HUES6 (cell line): Measurements from ENCODE around the gene B3GNT2.

ENCODE experiments used
- H3K27ac ChIP-seq: 2 replicates; pipeline ENCODE4 v1.7.0; 2013; ENCODE audit warnings: low read depth, mild to moderate bottlenecking, low read length, inconsistent platforms
- H3K27me3 ChIP-seq: 2 replicates; pipeline ENCODE4 v1.6.1; 2013; ENCODE audit warnings: low read length; ENCODE audit not compliant: control insufficient read depth, insufficient read depth
- H3K36me3 ChIP-seq: 2 replicates; pipeline ENCODE4 v1.6.1; 2013; ENCODE audit warnings: low read length; ENCODE audit not compliant: control insufficient read depth, insufficient read depth
- H3K4me1 ChIP-seq: 2 replicates; pipeline ENCODE4 v1.6.1; 2013; ENCODE audit warnings: low read length; ENCODE audit not compliant: control insufficient read depth, insufficient read depth
- H3K4me3 ChIP-seq: 2 replicates; pipeline ENCODE4 v1.5.1; 2013; ENCODE audit warnings: low read depth, low read length
- H3K9ac ChIP-seq: one replicate; pipeline ENCODE4 v1.6.1; 2013; ENCODE audit warnings: mild to moderate bottlenecking, low read length
- H3K9me3 ChIP-seq: 2 replicates; pipeline ENCODE4 v1.6.1; 2013; ENCODE audit warnings: low read depth, low read length; ENCODE audit not compliant: control insufficient read depth, insufficient read depth

B3GNT2 gene

DNA sequence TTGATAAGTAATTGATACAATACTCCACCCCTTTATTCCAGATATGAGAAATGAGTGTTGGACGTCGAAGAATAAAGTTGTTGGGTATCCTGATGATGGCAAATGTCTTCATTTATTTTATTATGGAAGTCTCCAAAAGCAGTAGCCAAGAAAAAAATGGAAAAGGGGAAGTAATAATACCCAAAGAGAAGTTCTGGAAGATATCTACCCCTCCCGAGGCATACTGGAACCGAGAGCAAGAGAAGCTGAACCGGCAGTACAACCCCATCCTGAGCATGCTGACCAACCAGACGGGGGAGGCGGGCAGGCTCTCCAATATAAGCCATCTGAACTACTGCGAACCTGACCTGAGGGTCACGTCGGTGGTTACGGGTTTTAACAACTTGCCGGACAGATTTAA, 26.3 kb downstream of the B3GNT2 start:
- Histone ChIP-seq H3K4me3 (no peak overlapping the region), H3K9ac (no peak overlapping the region), H3K9me3 (peaks cover 15% of the 10 kb centered on the region; the same call in 1 of the 2 replicates), H3K36me3 (peaks cover 45% of the 10 kb centered on the region), H3K27me3 (no peaks in the 10 kb centered on the region), H3K4me1 (no peaks in the 10 kb centered on the region), H3K27ac (no peak overlapping the region)

DNA sequence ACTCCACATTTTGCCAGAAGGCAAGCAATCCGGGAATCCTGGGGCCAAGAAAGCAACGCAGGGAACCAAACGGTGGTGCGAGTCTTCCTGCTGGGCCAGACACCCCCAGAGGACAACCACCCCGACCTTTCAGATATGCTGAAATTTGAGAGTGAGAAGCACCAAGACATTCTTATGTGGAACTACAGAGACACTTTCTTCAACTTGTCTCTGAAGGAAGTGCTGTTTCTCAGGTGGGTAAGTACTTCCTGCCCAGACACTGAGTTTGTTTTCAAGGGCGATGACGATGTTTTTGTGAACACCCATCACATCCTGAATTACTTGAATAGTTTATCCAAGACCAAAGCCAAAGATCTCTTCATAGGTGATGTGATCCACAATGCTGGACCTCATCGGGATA, 26.8 kb downstream of the B3GNT2 start:
- peaks cover 45% of the 10 kb centered on the region for H3K36me3 ChIP-seq
- peaks cover 15% of the 10 kb centered on the region; the same call in 1 of the 2 replicates for H3K9me3 ChIP-seq
- no peak overlapping the region for H3K4me3 ChIP-seq
- no peak overlapping the region for H3K27ac ChIP-seq
- no peaks in the 10 kb centered on the region for H3K27me3 ChIP-seq
- H3K4me1 ChIP-seq: no peaks in the 10 kb centered on the region
- H3K9ac ChIP-seq: no peak overlapping the region

DNA sequence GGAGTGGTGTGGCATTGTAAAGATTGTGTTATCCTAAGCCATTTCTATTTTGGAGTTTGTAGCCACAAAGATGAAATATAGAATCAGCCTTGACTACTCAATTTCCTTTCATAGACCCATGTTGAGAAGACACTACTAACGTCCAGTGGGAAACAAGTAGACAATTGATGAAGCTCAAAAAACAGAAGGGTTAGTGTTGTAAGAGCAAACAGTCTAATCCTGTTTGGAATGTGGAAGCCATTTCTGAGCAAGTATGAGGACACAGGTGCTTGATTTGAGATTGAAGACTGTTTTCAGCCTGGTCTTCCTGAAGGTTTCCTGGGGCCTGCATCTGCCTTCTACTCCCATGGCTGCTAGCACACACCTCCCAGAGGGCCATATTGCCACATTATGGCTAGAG, 29.1 kb downstream of the B3GNT2 start:
- H3K27ac ChIP-seq: no peak overlapping the region
- H3K4me1 ChIP-seq: no peaks in the 10 kb centered on the region
- no peaks in the 10 kb centered on the region for H3K27me3 ChIP-seq
- no peak overlapping the region for H3K9ac ChIP-seq
- no peak overlapping the region for H3K4me3 ChIP-seq
- peaks cover under 1% of the 10 kb centered on the region; the same call in 1 of the 2 replicates for H3K9me3 ChIP-seq
- peaks cover 47% of the 10 kb centered on the region for H3K36me3 ChIP-seq

DNA sequence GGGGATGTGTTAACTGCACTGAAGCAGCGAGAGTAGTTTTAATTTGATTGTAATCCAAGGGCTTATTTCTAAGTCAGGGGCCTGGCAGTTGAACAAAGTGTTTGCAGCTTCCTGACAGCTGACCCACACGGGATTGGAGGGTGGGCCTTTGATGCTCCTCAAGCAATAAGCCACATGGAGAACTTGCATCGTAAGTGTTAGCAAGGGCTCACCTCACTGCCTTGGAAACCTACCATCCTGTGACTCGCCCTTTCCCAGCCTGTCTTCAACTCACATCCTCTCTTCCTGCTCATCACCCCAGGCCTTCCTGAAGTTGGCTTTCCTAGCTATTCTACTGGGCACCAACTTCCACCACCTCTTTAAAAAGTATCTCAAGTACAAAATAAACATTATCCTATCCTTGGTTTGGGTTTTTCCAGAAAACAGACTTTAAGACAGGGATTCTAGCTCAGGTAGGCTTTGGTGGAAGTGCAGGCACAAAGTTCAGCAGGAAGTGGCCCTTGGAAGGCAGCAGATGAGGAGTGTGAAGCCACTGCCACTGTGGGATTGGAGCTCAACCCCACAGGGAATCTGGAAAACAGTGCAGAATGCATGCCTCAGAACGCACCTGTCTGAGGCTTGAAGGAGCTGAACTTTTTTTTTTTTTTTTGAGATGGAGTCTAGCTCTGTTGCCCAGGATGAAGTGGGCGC, 31.6 kb downstream of the B3GNT2 start:
- Histone ChIP-seq H3K36me3 (peaks cover 34% of the 10 kb centered on the region), H3K27me3 (no peaks in the 10 kb centered on the region), H3K4me1 (no peaks in the 10 kb centered on the region), H3K9me3 (no peaks in the 10 kb centered on the region), H3K9ac (no peak overlapping the region), H3K4me3 (no peak overlapping the region), H3K27ac (no peak overlapping the region)

DNA sequence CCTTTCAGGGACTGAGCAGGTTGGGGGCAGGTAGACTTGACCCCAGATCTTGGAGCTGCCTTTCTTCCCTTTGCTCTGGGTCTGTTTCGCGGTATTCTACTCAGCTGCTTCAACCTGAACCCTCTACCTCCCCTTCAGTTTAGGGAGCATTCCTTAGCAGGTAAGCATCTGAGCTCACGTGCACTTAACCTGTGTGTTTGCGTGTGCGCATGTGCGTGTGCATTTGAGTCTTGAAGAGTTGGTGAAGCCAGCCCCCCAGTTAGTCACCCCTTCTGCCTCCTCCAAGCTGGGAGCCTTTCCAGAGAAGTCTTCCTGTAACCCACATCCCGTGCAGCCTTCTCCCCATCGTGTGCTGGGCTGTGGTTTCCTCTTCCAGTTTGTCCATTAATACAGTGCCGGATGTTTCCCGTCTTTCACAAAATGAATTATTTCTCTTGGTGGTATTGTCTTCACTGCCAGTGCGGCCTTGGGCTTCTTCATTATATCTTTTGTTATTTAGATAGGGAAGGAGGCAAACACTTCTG, 33.2 kb downstream of the B3GNT2 start:
- Histone ChIP-seq H3K9me3 (no peaks in the 10 kb centered on the region), H3K4me3 (no peak overlapping the region), H3K9ac (no peak overlapping the region), H3K36me3 (peaks cover 23% of the 10 kb centered on the region), H3K4me1 (no peaks in the 10 kb centered on the region), H3K27me3 (no peaks in the 10 kb centered on the region), H3K27ac (no peak overlapping the region)

DNA sequence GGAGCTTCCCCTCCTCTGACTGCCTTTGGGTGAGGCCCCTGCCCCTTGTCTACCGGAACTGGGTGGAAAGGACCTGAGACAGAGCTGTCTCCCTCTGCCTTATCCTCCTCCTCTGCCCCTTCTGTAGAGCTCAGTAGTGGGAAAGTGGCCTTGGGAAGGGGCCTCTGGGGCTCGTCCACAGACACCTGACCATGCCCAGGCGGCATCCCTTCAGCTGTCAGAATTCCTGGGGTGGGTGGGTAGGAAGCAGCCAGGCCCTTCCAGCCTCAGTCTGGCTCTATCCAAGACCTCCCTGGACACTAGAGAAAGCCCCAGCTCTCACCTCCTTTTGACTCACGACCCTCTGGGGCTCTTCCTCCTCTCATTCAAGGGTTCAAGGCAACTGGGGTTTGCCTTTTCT, 35.6 kb downstream of the B3GNT2 start:
- Histone ChIP-seq H3K9ac (no peak overlapping the region), H3K4me1 (peaks cover 8% of the 10 kb centered on the region), H3K36me3 (peaks cover 3% of the 10 kb centered on the region; the same call in 1 of the 2 replicates), H3K4me3 (no peak overlapping the region), H3K27ac (no peak overlapping the region), H3K9me3 (no peaks in the 10 kb centered on the region), H3K27me3 (no peaks in the 10 kb centered on the region)

DNA sequence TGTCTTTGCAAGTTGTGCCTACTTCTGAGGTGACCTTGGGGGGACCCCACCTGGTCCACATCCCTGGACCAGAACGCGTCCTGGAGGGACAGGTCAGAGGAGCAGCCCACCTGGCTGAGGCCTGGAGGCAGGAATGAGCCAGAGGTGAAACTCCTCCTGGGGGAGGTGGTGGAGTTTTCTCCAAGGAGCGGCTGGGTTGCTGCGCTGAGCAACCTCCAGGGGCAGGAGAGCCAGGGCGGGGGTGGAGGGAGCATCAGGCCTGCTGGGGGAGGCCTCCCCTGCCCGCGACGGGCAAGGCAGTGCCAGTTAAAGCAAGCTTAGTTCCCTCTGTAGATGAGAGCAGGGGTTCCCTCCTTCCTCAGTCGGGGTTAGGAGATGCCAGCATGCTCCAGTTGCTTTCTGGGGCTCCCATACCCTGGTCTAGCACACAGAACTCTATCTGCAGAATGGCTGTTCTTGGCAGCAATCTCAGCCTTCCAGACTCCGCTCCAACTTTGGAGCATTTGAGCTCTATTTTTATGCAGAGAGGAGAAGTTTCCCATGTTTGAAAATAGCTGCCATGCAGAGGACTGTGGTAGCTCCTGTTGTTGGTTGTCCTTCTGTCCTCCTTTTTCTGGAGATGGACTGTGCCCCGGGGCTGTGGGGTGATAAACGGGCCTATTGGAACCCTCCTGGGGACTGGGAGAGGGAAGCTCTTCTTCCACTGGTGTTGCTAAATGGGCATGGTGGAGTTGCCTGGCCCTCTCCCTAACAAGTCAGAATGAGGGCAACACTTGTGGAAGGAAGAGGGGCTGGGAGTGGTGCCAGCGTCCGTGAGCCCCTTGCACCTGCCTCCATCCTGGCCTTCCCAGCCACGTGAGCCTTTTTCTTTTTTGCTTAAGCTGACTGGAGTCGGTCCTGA, 39.1 kb downstream of the B3GNT2 start:
- Histone ChIP-seq H3K9ac (no peak overlapping the region), H3K27me3 (no peaks in the 10 kb centered on the region), H3K36me3 (no peaks in the 10 kb centered on the region), H3K27ac (no peak overlapping the region), H3K4me1 (peaks cover 8% of the 10 kb centered on the region), H3K4me3 (no peak overlapping the region), H3K9me3 (no peaks in the 10 kb centered on the region)

DNA sequence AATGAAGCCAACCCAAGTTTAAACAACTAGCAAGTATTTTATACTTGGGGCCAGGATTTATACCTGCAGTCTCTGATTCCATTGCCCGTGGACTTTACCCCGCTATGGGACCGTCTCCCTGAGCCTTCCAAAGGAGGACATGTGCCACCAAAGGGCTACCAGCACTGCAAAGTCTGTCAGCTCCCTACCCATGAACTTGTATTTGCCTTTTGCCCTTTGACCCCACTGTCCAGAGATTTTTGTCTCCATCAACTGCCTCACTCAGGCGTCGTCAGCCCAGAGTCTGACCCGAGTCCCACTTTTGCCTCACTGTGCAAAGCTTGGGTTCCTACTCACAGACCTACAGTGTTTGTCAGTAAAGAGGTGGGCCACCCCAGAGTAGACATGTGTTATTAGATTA, 40.6 kb downstream of the B3GNT2 start:
- Histone ChIP-seq H3K27me3 (no peaks in the 10 kb centered on the region), H3K36me3 (no peaks in the 10 kb centered on the region), H3K9ac (no peak overlapping the region), H3K4me1 (peaks cover 8% of the 10 kb centered on the region), H3K4me3 (no peak overlapping the region), H3K9me3 (no peaks in the 10 kb centered on the region), H3K27ac (no peak overlapping the region)

DNA sequence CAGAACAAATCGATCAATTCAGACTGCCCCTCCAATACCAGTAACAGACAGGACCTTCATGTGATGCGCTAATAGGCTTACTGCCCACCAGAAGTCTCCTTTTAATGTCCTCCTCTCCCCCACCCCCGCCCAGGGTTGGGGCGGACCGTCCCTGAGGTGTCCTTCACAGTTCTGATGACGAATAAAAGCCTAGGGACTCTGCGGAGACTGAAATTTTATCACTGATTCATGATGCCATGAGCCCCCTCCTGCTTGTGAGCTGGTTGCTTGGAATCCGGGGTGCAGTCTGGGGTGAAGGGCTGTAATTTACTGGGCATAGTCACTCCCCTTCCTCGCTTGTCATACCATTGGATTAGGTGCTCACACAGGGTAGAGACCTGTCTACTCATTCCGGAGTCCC, 42.3 kb downstream of the B3GNT2 start:
- Histone ChIP-seq H3K9me3 (no peaks in the 10 kb centered on the region), H3K36me3 (no peaks in the 10 kb centered on the region), H3K27ac (no peak overlapping the region), H3K4me1 (peaks cover 8% of the 10 kb centered on the region), H3K27me3 (no peaks in the 10 kb centered on the region), H3K9ac (no peak overlapping the region), H3K4me3 (no peak overlapping the region)

DNA sequence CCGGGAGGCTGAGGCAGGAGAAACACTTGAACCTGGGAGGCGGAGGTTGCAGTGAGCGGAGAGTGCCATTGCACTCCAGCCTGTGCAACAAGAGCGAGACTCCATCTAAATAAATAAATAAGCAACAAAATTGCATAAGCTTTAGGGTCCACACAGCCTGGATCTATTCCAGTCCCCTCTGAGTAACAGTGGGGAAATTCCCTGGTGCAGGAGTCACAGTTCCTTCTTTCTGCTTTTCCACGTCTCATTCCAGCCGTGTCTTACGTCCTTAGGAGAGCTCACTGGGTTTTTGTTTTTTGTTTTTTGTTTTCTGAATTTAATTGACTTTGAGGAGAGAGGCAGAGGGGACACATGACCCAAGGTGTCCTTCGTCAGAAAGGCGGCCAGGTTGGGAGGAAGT, 44.6 kb downstream of the B3GNT2 start:
- H3K36me3 ChIP-seq: no peaks in the 10 kb centered on the region
- H3K9ac ChIP-seq: no peak overlapping the region
- no peaks in the 10 kb centered on the region for H3K4me1 ChIP-seq
- H3K27me3 ChIP-seq: no peaks in the 10 kb centered on the region
- H3K4me3 ChIP-seq: no peak overlapping the region
- no peaks in the 10 kb centered on the region for H3K9me3 ChIP-seq
- H3K27ac ChIP-seq: no peak overlapping the region

DNA sequence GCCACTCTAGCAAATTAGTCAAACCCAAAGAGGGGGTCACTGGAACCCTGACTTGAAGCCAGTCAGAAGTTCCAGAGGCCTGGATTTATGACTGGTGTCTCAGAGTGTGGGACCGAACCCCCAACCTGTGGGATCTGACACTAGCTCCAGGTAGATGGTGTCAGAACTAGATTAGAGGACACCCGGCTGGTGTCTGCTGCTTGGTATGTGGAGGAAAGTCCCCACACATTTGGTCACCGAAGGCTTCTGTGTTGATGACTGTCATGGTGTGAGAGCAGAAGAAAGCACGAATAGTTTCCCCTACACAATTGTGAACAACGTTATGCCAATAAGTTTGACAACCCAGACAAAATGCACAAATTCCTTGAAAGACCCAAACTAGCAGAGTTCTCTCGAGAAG, 48.1 kb downstream of the B3GNT2 start:
- Histone ChIP-seq H3K4me3 (no peak overlapping the region), H3K4me1 (no peaks in the 10 kb centered on the region), H3K9me3 (no peaks in the 10 kb centered on the region), H3K27me3 (no peaks in the 10 kb centered on the region), H3K9ac (no peak overlapping the region), H3K27ac (no peak overlapping the region), H3K36me3 (no peaks in the 10 kb centered on the region)
